Skin of body (tissue), 2 donors: ENCODE data around the gene ZNHIT2. TPM values are rescaled to one million over a fixed set of nuclear protein-coding genes. Genes with fewer than 3 reads are reported as not detected.
A peak's percentile ranks its signal among the peaks of the same experiment; 100 is the strongest.
"Not testable (repeated sequence)": the region's sequence is repeated elsewhere in the genome, so short reads cannot be mapped to it uniquely, and the experiment has no call there.

Experiments used
- DNase-seq: peaks from one replicate; lab custom pipeline; 2025; lab: John Stamatoyannopoulos, UW
- total RNA-seq: library from RNA; depleted of rRNA; stranded (reverse); fragments of >200 nt; gene quantifications from one replicate; pipeline ENCODE4 v1.2.3, GENCODE V29; 2014

ZNHIT2 gene
- total RNA-seq = 3.3 TPM

- peak; percentile 98 for DNase-seq
These were observed at the start of gene ZNHIT2 for GRCh38 chr11:65117206-65118096. Gene ZNHIT2 (minus strand): TSS chr11:65117701. CDS start chr11:65117653, 48 bp downstream.

- DNase-seq = no peak
These were observed 49.4 kb upstream of the ZNHIT2 start for GRCh38 chr11:65166893-65167292.

- no peak for DNase-seq
These were observed 48.2 kb upstream of the ZNHIT2 start for GRCh38 chr11:65165410-65166317.

- DNase-seq = no peak
These were observed 46.2 kb upstream of the ZNHIT2 start for GRCh38 chr11:65163684-65164083.

- no peak for DNase-seq
These were observed 43.1 kb upstream of the ZNHIT2 start for GRCh38 chr11:65160643-65161042.

GRCh38 chr11:65159012-65159411, 41.5 kb upstream of the ZNHIT2 start:
- no peak for DNase-seq

- no peak for DNase-seq
These were observed 39.8 kb upstream of the ZNHIT2 start for GRCh38 chr11:65157336-65157735.

GRCh38 chr11:65156926-65157325, 39.4 kb upstream of the ZNHIT2 start:
- no peak for DNase-seq

GRCh38 chr11:65156256-65156655, 38.8 kb upstream of the ZNHIT2 start:
- no peak for DNase-seq

GRCh38 chr11:65152122-65152521, 34.6 kb upstream of the ZNHIT2 start:
- no peak for DNase-seq

- no peak for DNase-seq
These were observed 33.9 kb upstream of the ZNHIT2 start for GRCh38 chr11:65151331-65151899.

GRCh38 chr11:65150509-65151299, 33.2 kb upstream of the ZNHIT2 start:
- DNase-seq = peak; percentile 9

- DNase-seq = not testable (repeated sequence)
These were observed 32.6 kb upstream of the ZNHIT2 start for GRCh38 chr11:65150131-65150508.

- DNase-seq = no peak
These were observed 31.2 kb upstream of the ZNHIT2 start for GRCh38 chr11:65148657-65149056.

- DNase-seq = no peak
These were observed 30.0 kb upstream of the ZNHIT2 start for GRCh38 chr11:65147352-65148075.

- DNase-seq = no peak
These were observed 24.5 kb upstream of the ZNHIT2 start for GRCh38 chr11:65141896-65142494.

- DNase-seq = no peak
These were observed 19.1 kb upstream of the ZNHIT2 start for GRCh38 chr11:65136515-65137096.

- no peak for DNase-seq
These were observed 18.2 kb upstream of the ZNHIT2 start for GRCh38 chr11:65135633-65136145.

- DNase-seq = peak; percentile 97
These were observed 17.6 kb upstream of the ZNHIT2 start for GRCh38 chr11:65134952-65135632.
